Keratinocyte (primary cell): ENCODE results near the gene KRT5. TPM values are rescaled to one million over a fixed set of nuclear protein-coding genes. Genes with fewer than 3 reads are reported as not detected.

ENCODE experiments used
- DNase-seq: peaks from one replicate; pipeline ENCODE4 v3.0.0-alpha.2; 2011; ENCODE audit warnings: low read depth, missing footprints, low spot score
- FAIRE-seq: peaks from 2 replicates; lab custom pipeline; 2011; peaks lifted over from hg19 to GRCh38; lab: Jason Lieb, UNC
- H2AFZ ChIP-seq: 2 replicates; pipeline ENCODE4 v1.6.0; 2012; ENCODE audit warnings: low read length, control low read depth, inconsistent platforms; ENCODE audit not compliant: control insufficient read depth
- H3K27ac ChIP-seq: 2 replicates; pipeline ENCODE4 v1.5.1; 2011; ENCODE audit warnings: low read length; ENCODE audit not compliant: control insufficient read depth, insufficient read depth
- H3K27me3 ChIP-seq: 3 replicates; pipeline ENCODE4 v1.6.0; 2011; ENCODE audit warnings: low read length; ENCODE audit not compliant: control insufficient read depth, insufficient read depth; ENCODE audit errors: extremely low read depth
- H3K36me3 ChIP-seq, 2 experiments: 2 replicates in 1 of 2; 3 replicates in 1 of 2; pipeline ENCODE4 v1.5.1; 2011; ENCODE audit warnings: low read length in 2 of 2, mild to moderate bottlenecking in 1 of 2; ENCODE audit not compliant: control insufficient read depth in 2 of 2, insufficient read depth in 2 of 2; ENCODE audit errors: extremely low read depth in 1 of 2
- H3K4me1 ChIP-seq: 3 replicates; pipeline ENCODE4 v1.5.1; 2011; ENCODE audit warnings: low read length; ENCODE audit not compliant: control insufficient read depth, insufficient read depth; ENCODE audit errors: extremely low read depth
- H3K4me2 ChIP-seq: 3 replicates; pipeline ENCODE4 v1.6.0; 2011; ENCODE audit warnings: low read depth, low read length; ENCODE audit not compliant: control insufficient read depth, insufficient read depth; ENCODE audit errors: extremely low read depth
- H3K4me3 ChIP-seq, 3 experiments: fragments of 200-600 bp in 1 of 3; sonication (generic) in 1 of 3; 2 replicates in 2 of 3; 3 replicates in 1 of 3; pipeline ENCODE4 v1.5.1; 2011 to 2016; ENCODE audit warnings: low read length in 3 of 3, mild to moderate bottlenecking in 3 of 3, control low read depth in 2 of 3, inconsistent platforms in 1 of 3, low read depth in 1 of 3, mixed read lengths in 1 of 3, mixed run types in 1 of 3, moderate library complexity in 1 of 3; ENCODE audit not compliant: control insufficient read depth in 2 of 3, insufficient read depth in 2 of 3; ENCODE audit errors: extremely low read depth in 1 of 3
- H3K79me2 ChIP-seq: 2 replicates; pipeline ENCODE4 v1.6.0; 2012; ENCODE audit warnings: low read length; ENCODE audit not compliant: control insufficient read depth, insufficient read depth
- H3K9ac ChIP-seq: 3 replicates; pipeline ENCODE4 v1.6.0; 2011; ENCODE audit warnings: low read length; ENCODE audit not compliant: control insufficient read depth, insufficient read depth; ENCODE audit errors: extremely low read depth
- H3K9me1 ChIP-seq: 3 replicates; pipeline ENCODE4 v1.6.0; 2011; ENCODE audit warnings: low read length; ENCODE audit not compliant: control insufficient read depth, insufficient read depth; ENCODE audit errors: extremely low read depth
- H3K9me3 ChIP-seq: 2 replicates; pipeline ENCODE4 v1.5.1; 2012; ENCODE audit warnings: low read depth, low read length; ENCODE audit not compliant: control insufficient read depth
- H4K20me1 ChIP-seq: 3 replicates; pipeline ENCODE4 v1.6.0; 2011; ENCODE audit warnings: low read length; ENCODE audit not compliant: control insufficient read depth, insufficient read depth; ENCODE audit errors: extremely low read depth
- EZH2 ChIP-seq: IDR thresholded peaks from one replicate; pipeline ENCODE4 v1.6.1; 2012; ENCODE audit warnings: inconsistent platforms, mild to moderate bottlenecking, low read length, moderate library complexity
- dilution Hi-C: fragments of 300-500 bp; cut with MboI; formaldehyde crosslinking; loops from one replicate; pipeline ENCODE4 v1.7.0; 2020; ENCODE audit warnings: low sequenced_read_pairs; ENCODE audit not compliant: extremely low pct_ligation_motif_present
- polyA plus RNA-seq, 5 experiments: library from polyadenylated mRNA; depleted of rRNA in 3 of 5; stranded (reverse) in 3 of 5; stranded (forward) in 1 of 5; unstranded in 1 of 5; fragments of >200 nt; gene quantifications; 1 replicate in 1 of 5; 2 replicates in 3 of 5; 3 replicates in 1 of 5; pipeline versions ENCODE4 v1.2.1 to v1.2.3, GENCODE V29; 2011 to 2012; ENCODE audit warnings: missing spikeins in 2 of 5, low read depth in 1 of 5, low replicate concordance in 1 of 5
- TF ChIP-seq, protein P1 (sequence below), 3 experiments: IDR thresholded peaks in 1 of 3; conservative IDR thresholded peaks in 1 of 3; optimal IDR thresholded peaks in 1 of 3; 2 replicates in 2 of 3; 3 replicates in 1 of 3; pipeline versions ENCODE3 to v1.5.1; 2011; ENCODE audit warnings: low read length in 3 of 3, mild to moderate bottlenecking in 3 of 3, moderate library complexity in 2 of 3, control low read depth in 1 of 3, inconsistent platforms in 1 of 3; ENCODE audit not compliant: insufficient read depth in 2 of 3; ENCODE audit errors: extremely low read depth in 1 of 3

The KRT5 gene
- polyA plus RNA-seq, 1 donor (not counting 4 experiments of a cell fraction or from before 2014, with no cell fraction given) = 15,814 TPM

DNA sequence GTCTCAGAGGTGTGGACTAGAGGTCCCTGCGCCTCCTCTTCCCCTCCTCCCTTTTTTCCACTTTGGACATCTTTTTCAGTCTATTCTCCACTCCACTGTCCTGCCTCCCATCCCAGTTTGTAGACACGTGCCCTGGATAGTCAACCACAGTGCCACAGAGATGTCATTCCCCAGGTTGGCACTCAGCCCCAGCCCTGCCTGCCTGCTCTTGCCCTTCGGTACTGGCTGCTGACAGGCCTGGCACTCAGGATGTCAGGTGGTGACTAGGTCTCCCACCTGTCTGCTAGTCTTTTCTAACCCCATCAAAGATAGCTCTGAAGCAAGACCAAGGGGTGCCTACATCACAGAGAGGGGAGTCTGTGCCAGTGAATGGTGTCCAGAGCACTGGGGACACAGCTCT is 16.9 kb upstream of the KRT5 start:
- FAIRE-seq (no peak), DNase-seq (no peak)
- Histone ChIP-seq H3K27me3 (no peaks in the 10 kb centered on the region), H3K4me3 (no peak overlapping the region), H4K20me1 (no peaks in the 10 kb centered on the region), H3K36me3 (no peaks in the 10 kb centered on the region), H3K27ac (no peak overlapping the region), H3K4me1 (peaks cover 19% of the 10 kb centered on the region), H3K79me2 (no peaks in the 10 kb centered on the region), H3K9me1 (no peaks in the 10 kb centered on the region), H3K4me2 (no peak overlapping the region), H2AFZ (no peak overlapping the region), H3K9ac (no peak overlapping the region), H3K9me3 (no peaks in the 10 kb centered on the region)
- dilution Hi-C loops = no loop called here
- TF ChIP-seq, protein P1, sequence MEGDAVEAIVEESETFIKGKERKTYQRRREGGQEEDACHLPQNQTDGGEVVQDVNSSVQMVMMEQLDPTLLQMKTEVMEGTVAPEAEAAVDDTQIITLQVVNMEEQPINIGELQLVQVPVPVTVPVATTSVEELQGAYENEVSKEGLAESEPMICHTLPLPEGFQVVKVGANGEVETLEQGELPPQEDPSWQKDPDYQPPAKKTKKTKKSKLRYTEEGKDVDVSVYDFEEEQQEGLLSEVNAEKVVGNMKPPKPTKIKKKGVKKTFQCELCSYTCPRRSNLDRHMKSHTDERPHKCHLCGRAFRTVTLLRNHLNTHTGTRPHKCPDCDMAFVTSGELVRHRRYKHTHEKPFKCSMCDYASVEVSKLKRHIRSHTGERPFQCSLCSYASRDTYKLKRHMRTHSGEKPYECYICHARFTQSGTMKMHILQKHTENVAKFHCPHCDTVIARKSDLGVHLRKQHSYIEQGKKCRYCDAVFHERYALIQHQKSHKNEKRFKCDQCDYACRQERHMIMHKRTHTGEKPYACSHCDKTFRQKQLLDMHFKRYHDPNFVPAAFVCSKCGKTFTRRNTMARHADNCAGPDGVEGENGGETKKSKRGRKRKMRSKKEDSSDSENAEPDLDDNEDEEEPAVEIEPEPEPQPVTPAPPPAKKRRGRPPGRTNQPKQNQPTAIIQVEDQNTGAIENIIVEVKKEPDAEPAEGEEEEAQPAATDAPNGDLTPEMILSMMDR (optimal IDR thresholded peaks at IDR 0.05 in 1 of 3, IDR thresholded peaks at IDR 0.05 in 1 of 3, conservative IDR thresholded peaks at IDR 0.05 in 1 of 3; ENCODE audit: extremely low read depth in 1 of 3, insufficient read depth in 2 of 3, low read length in 3 of 3) = no peak
- TF ChIP-seq EZH2 = no peak

DNA sequence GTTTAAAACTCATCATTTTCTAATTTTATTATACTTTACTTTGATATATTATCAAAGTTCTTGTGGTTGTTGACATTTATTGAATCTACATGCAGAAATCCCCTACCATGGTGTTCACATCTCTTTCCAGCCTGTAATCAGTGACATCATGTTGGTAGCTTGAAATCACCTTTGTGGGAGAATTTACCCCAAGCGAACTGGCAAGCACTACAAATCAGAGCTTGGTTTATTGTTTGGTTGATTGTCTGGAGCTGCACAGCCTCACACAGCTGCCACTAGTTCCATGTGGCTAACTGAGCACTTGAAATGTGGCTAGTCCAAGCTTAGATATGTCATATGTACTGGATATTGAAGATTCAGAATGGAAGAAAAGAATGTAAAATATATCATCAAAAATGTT is 15.4 kb upstream of the KRT5 start:
- Histone ChIP-seq H3K4me2 (no peak overlapping the region), H3K9me3 (no peaks in the 10 kb centered on the region), H2AFZ (no peak overlapping the region), H3K9me1 (no peaks in the 10 kb centered on the region), H4K20me1 (no peaks in the 10 kb centered on the region), H3K27ac (no peak overlapping the region), H3K4me1 (peaks cover 19% of the 10 kb centered on the region), H3K9ac (no peak overlapping the region), H3K4me3 (no peak overlapping the region), H3K27me3 (no peaks in the 10 kb centered on the region), H3K36me3 (no peaks in the 10 kb centered on the region), H3K79me2 (no peaks in the 10 kb centered on the region)
- TF ChIP-seq, protein P1 (optimal IDR thresholded peaks at IDR 0.05 in 1 of 3, IDR thresholded peaks at IDR 0.05 in 1 of 3, conservative IDR thresholded peaks at IDR 0.05 in 1 of 3; ENCODE audit: extremely low read depth in 1 of 3, insufficient read depth in 2 of 3, low read length in 3 of 3) = no peak
- no peak for TF ChIP-seq EZH2
- DNase-seq (no peak), FAIRE-seq (no peak)
- dilution Hi-C loops = no loop called here
